HEK293T (cell line): ENCODE data around the gene MROH9.
A peak's percentile ranks its signal among the peaks of the same experiment; 100 is the strongest.
"Not testable (repeated sequence)": the region's sequence is repeated elsewhere in the genome, so short reads cannot be mapped to it uniquely, and the experiment has no call there.

Source experiments
- CTCF ChIA-PET: fragments of 350-600 bp; formaldehyde crosslinking; extraction: SDS; loops from one replicate; lab custom pipeline; 2021; ENCODE audit warnings: antibody characterized with exemption, inconsistent platforms; lab: Yijun Ruan, JAX
- POLR2A ChIA-PET: fragments of 350-600 bp; formaldehyde crosslinking; extraction: SDS; loops from one replicate; lab custom pipeline; 2020; ENCODE audit warnings: antibody characterized with exemption, inconsistent platforms; lab: Yijun Ruan, JAX
- DNase-seq: peaks from one replicate; pipeline ENCODE4 v3.0.0; 2012; ENCODE audit warnings: mixed read lengths; ENCODE audit errors: extremely low spot score
- ARNT ChIP-seq: fragments of 450-650 bp; IDR thresholded peaks from 2 replicates; pipeline ENCODE4 v1.6.1; 2017; ENCODE audit warnings: mild to moderate bottlenecking
- BHLHE40 ChIP-seq: fragments of 450-650 bp; IDR thresholded peaks from 2 replicates; pipeline ENCODE4 v1.6.1; 2016; ENCODE audit warnings: mild to moderate bottlenecking, moderate library complexity, borderline replicate concordance
- CTBP1 ChIP-seq: fragments of 450-650 bp; IDR thresholded peaks from 2 replicates; pipeline ENCODE4 v1.6.1; 2016; ENCODE audit warnings: borderline replicate concordance
- ELF4 ChIP-seq: fragments of 450-650 bp; IDR thresholded peaks from 2 replicates; pipeline ENCODE4 v1.6.1; 2017; ENCODE audit warnings: antibody characterized with exemption
- FOXA1 ChIP-seq: fragments of 450-650 bp; IDR thresholded peaks from 2 replicates; pipeline ENCODE4 v1.6.1; 2016; ENCODE audit warnings: mild to moderate bottlenecking
- FOXK2 ChIP-seq: fragments of 450-650 bp; IDR thresholded peaks from 2 replicates; pipeline ENCODE4 v1.6.1; 2016; ENCODE audit warnings: mild to moderate bottlenecking
- FOXM1 ChIP-seq: fragments of 450-650 bp; IDR thresholded peaks from 2 replicates; pipeline ENCODE4 v1.6.1; 2017; ENCODE audit warnings: mild to moderate bottlenecking, borderline replicate concordance
- HDGF ChIP-seq: fragments of 450-650 bp; IDR thresholded peaks from 2 replicates; pipeline ENCODE4 v1.6.1; 2017; ENCODE audit warnings: antibody characterized with exemption, borderline replicate concordance
- L3MBTL2 ChIP-seq: fragments of 450-650 bp; conservative IDR thresholded peaks from 2 replicates; pipeline ENCODE4 v1.6.1; 2016; ENCODE audit warnings: mild to moderate bottlenecking
- LEF1 ChIP-seq: fragments of 450-650 bp; IDR thresholded peaks from 2 replicates; pipeline ENCODE4 v1.6.1; 2017; ENCODE audit warnings: mild to moderate bottlenecking, borderline replicate concordance
- NFRKB ChIP-seq: fragments of 450-650 bp; IDR thresholded peaks from 2 replicates; pipeline ENCODE4 v1.6.1; 2016; ENCODE audit warnings: mild to moderate bottlenecking, moderate library complexity
- PKNOX1 ChIP-seq: fragments of 450-650 bp; IDR thresholded peaks from 2 replicates; pipeline ENCODE4 v1.6.1; 2016
- SP1 ChIP-seq: fragments of 450-650 bp; IDR thresholded peaks from 2 replicates; pipeline ENCODE4 v1.6.1; 2017
- SUZ12 ChIP-seq: fragments of 450-650 bp; IDR thresholded peaks from 2 replicates; pipeline ENCODE4 v1.6.1; 2016; ENCODE audit warnings: mild to moderate bottlenecking
- TARDBP ChIP-seq: fragments of 450-650 bp; IDR thresholded peaks from 2 replicates; pipeline ENCODE4 v1.6.1; 2016
- ZNF384 ChIP-seq: fragments of 450-650 bp; IDR thresholded peaks from 2 replicates; pipeline ENCODE4 v1.6.1; 2016

MROH9 gene

GRCh38 chr1:170903961-170904360 is 31.4 kb upstream of the MROH9 start:
- ChIA-PET POLR2A (no interaction called here), CTCF (no interaction called here)
- TF ChIP-seq ELF4 (no peak), PKNOX1 (peak; percentile 28; the same call in 1 of the 2 replicates), SP1 (no peak)
- no peak for DNase-seq

GRCh38 chr1:170908942-170909341 is 26.4 kb upstream of the MROH9 start:
- no peak for TF ChIP-seq ZNF384
- TF ChIP-seq L3MBTL2, result no peak
- no peak for TF ChIP-seq ELF4
- no peak for TF ChIP-seq ARNT
- no peak for TF ChIP-seq NFRKB
- POLR2A ChIA-PET, result interaction anchor here (0.6 kb wide), 1 partner anchor 369 kb away, joined by 5 read pairs; no protein-coding TSS in a partner anchor
- CTCF ChIA-PET, result no interaction called here
- DNase-seq, result no peak

GRCh38 chr1:170910273-170910672 is 25.1 kb upstream of the MROH9 start:
- no peak for DNase-seq
- ChIA-PET POLR2A (no interaction called here), CTCF (no interaction called here)
- TF ChIP-seq ELF4, result no peak
- no peak for TF ChIP-seq FOXM1
- no peak for TF ChIP-seq SUZ12
- no peak for TF ChIP-seq ARNT
- no peak for TF ChIP-seq BHLHE40
- TF ChIP-seq L3MBTL2, result no peak
- TF ChIP-seq FOXK2, result no peak
- no peak for TF ChIP-seq CTBP1
- TF ChIP-seq LEF1, result no peak

- ChIA-PET CTCF (no interaction called here), POLR2A (no interaction called here)
- DNase-seq, result no peak
- no peak for TF ChIP-seq ARNT
- no peak for TF ChIP-seq BHLHE40
- TF ChIP-seq NFRKB, result no peak
- TF ChIP-seq L3MBTL2, result no peak
Observed at GRCh38 chr1:170917373-170917772, 18.0 kb upstream of the MROH9 start.

- POLR2A ChIA-PET, DNase-seq, CTCF ChIA-PET: not testable (repeated sequence)
Observed at GRCh38 chr1:170924656-170925055, 10.7 kb upstream of the MROH9 start.

- CTCF ChIA-PET, result no interaction called here
- POLR2A ChIA-PET, result no interaction called here
- no peak for TF ChIP-seq SP1
- no peak for TF ChIP-seq HDGF
- TF ChIP-seq FOXK2, result no peak
- no peak for TF ChIP-seq CTBP1
- TF ChIP-seq PKNOX1, result no peak
- no peak for TF ChIP-seq ZNF384
- no peak for TF ChIP-seq TARDBP
- no peak for TF ChIP-seq ARNT
- no peak for TF ChIP-seq LEF1
- TF ChIP-seq BHLHE40, result no peak
- TF ChIP-seq NFRKB, result no peak
- no peak for TF ChIP-seq FOXA1
- no peak for TF ChIP-seq L3MBTL2
- no peak for TF ChIP-seq ELF4
- TF ChIP-seq FOXM1, result no peak
- DNase-seq, result no peak
Observed at GRCh38 chr1:170927955-170928840, 7.1 kb upstream of the MROH9 start.

- ChIA-PET CTCF (interaction anchor here (1.0 to 1.4 kb wide), 3 partner anchors 14 to 153 kb away, joined by 3 to 4 read pairs (median 4); no protein-coding TSS in a partner anchor), POLR2A (no interaction called here)
- DNase-seq, result no peak
- no peak for TF ChIP-seq NFRKB
- no peak for TF ChIP-seq ELF4
- TF ChIP-seq SUZ12, result no peak
- no peak for TF ChIP-seq FOXK2
Observed at GRCh38 chr1:170929412-170929834, 5.9 kb upstream of the MROH9 start.

- DNase-seq, result peak; percentile 73
- ChIA-PET CTCF (interaction anchor here (1.0 to 1.4 kb wide), 3 partner anchors 13 to 154 kb away, joined by 3 to 4 read pairs (median 4); no protein-coding TSS in a partner anchor), POLR2A (no interaction called here)
- TF ChIP-seq PKNOX1, result peak; percentile 87
- no peak for TF ChIP-seq LEF1
Observed at GRCh38 chr1:170929835-170930554, 5.3 kb upstream of the MROH9 start.
